ENCODE results near the gene CPED1. TPM values are rescaled to one million over a fixed set of nuclear protein-coding genes. Genes with fewer than 3 reads are reported as not detected.

CPED1 gene
- total RNA-seq, 2 donors from 2014 or later, result 4.0 to 15.9 TPM

GRCh38 chr7:121042195-121042594 is 53.7 kb downstream of the CPED1 start:
- H3K9me3 ChIP-seq, result no peaks in the 10 kb centered on the region
- H3K27ac ChIP-seq, result no peak overlapping the region
- no peak for TF ChIP-seq CTCF (IDR thresholded peaks at IDR 0.05)
- no peaks in the 10 kb centered on the region for H3K4me1 ChIP-seq
- intact Hi-C loops (cut with DNase I), result no loop called here
- no peaks in the 10 kb centered on the region for H3K27me3 ChIP-seq
- no peak overlapping the region for H3K4me3 ChIP-seq
- no peak overlapping the region for H3K9ac ChIP-seq (ENCODE audit: low read depth in 2 of 2, low read length in 2 of 2)
- no peak for DNase-seq
- no peaks in the 10 kb centered on the region for H3K36me3 ChIP-seq

- H3K9me3 ChIP-seq, result no peaks in the 10 kb centered on the region
- TF ChIP-seq CTCF (IDR thresholded peaks at IDR 0.05), result no peak
- no peaks in the 10 kb centered on the region for H3K27me3 ChIP-seq
- H3K4me1 ChIP-seq, result no peaks in the 10 kb centered on the region
- DNase-seq, result no peak
- no peaks in the 10 kb centered on the region for H3K36me3 ChIP-seq
- no peak overlapping the region for H3K9ac ChIP-seq (ENCODE audit: low read depth in 2 of 2, low read length in 2 of 2)
- no peak overlapping the region for H3K27ac ChIP-seq
- intact Hi-C loops (cut with DNase I), result no loop called here
- no peak overlapping the region for H3K4me3 ChIP-seq
Observed at GRCh38 chr7:121042899-121043298, 54.4 kb downstream of the CPED1 start.

GRCh38 chr7:121043314-121044234 is 55.1 kb downstream of the CPED1 start:
- no peak for DNase-seq
- Histone ChIP-seq H3K27ac (no peak overlapping the region), H3K9me3 (no peaks in the 10 kb centered on the region), H3K27me3 (no peaks in the 10 kb centered on the region), H3K9ac (ENCODE audit: low read depth in 2 of 2, low read length in 2 of 2) (no peak overlapping the region), H3K4me1 (no peaks in the 10 kb centered on the region), H3K4me3 (no peak overlapping the region), H3K36me3 (no peaks in the 10 kb centered on the region)
- no peak for TF ChIP-seq CTCF (IDR thresholded peaks at IDR 0.05)
- intact Hi-C loops (cut with DNase I), result no loop called here

DNA sequence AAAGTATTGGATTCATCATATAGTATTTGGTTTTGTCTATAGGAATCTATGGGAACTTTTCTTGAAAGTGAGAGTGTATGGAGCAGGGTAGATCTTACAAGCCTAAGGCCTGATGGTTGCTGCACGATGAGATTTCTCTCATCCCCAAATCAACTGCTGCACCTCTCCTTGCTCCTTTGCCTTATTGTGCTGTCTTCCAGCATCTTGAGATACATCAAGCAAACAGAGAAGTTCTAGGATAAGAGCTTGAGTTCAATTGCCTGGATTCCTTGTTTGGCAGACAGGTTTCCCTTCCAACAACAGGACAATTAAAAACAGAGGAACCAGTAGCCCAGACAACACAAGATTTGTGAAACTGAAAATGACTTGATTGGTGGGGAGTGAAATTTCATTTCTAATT is 56.6 kb downstream of the CPED1 start:
- Histone ChIP-seq H3K9ac (ENCODE audit: low read depth in 2 of 2, low read length in 2 of 2) (no peak overlapping the region), H3K27me3 (no peaks in the 10 kb centered on the region), H3K27ac (no peak overlapping the region), H3K9me3 (no peaks in the 10 kb centered on the region), H3K4me1 (no peaks in the 10 kb centered on the region), H3K36me3 (no peaks in the 10 kb centered on the region), H3K4me3 (no peak overlapping the region)
- intact Hi-C loops (cut with DNase I), result no loop called here
- DNase-seq, result no peak
- no peak for TF ChIP-seq CTCF (IDR thresholded peaks at IDR 0.05)

DNA sequence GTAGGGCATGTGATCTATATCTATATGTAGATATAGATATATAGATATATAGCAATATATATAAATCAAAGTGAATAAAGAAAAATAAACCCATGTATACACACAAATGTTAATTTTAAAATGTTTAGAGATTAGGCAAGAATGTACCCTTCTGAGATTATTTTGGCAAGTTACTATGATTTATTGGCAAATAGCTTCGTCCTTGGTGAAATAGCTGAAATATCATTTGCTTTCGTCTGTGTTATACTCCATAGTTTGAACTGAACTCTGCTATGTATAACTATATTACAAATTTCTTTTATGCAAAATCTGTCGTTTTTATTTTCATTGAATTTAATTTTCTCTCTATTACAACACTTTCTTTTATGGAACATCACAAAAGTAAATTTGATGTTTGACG is 57.5 kb downstream of the CPED1 start:
- Histone ChIP-seq H3K9ac (ENCODE audit: low read depth in 2 of 2, low read length in 2 of 2) (no peak overlapping the region), H3K27me3 (no peaks in the 10 kb centered on the region), H3K36me3 (no peaks in the 10 kb centered on the region), H3K4me1 (no peaks in the 10 kb centered on the region), H3K9me3 (no peaks in the 10 kb centered on the region), H3K27ac (no peak overlapping the region), H3K4me3 (no peak overlapping the region)
- intact Hi-C loops (cut with DNase I), result no loop called here
- no peak for DNase-seq
- no peak for TF ChIP-seq CTCF (IDR thresholded peaks at IDR 0.05)

Measured in colonic mucosa (tissue), 4 donors.